ENCODE data around the gene PDE6D.

PDE6D gene

GRCh38 chr2:231686192-231687100, 94.6 kb downstream of the PDE6D start:
- Histone ChIP-seq H3K36me3 (ENCODE audit: insufficient read depth, low read length) (no peaks in the 10 kb centered on the region), H3K79me2 (ENCODE audit: insufficient read depth, low read length) (peaks cover 30% of the 10 kb centered on the region), H3K4me3 (ENCODE audit: low read length, poor library complexity, severe bottlenecking) (peak overlapping the region; percentile 87), H3K4me1 (ENCODE audit: insufficient read depth, low read length, poor library complexity, severe bottlenecking) (peaks cover 10% of the 10 kb centered on the region), H3F3A (ENCODE audit: low read depth) (no peaks in the 10 kb centered on the region), H4K20me1 (ENCODE audit: insufficient read depth, low read length, poor library complexity, severe bottlenecking) (no peaks in the 10 kb centered on the region), H3K9ac (ENCODE audit: low read depth, low read length, poor library complexity, severe bottlenecking) (peak overlapping the region; percentile 95), H3K9me3 (ENCODE audit: insufficient read depth, low read depth, low read length) (no peaks in the 10 kb centered on the region), H3K27me3 (ENCODE audit: insufficient read depth, low read length, poor library complexity, severe bottlenecking) (no peaks in the 10 kb centered on the region), H2AFZ (ENCODE audit: low read length) (peak overlapping the region; percentile 79; the same call in 1 of the 2 replicates), H3K4me2 (ENCODE audit: low read depth, low read length, poor library complexity, severe bottlenecking) (peak overlapping the region; percentile 90), H3K9me2 (replicated peaks; ENCODE audit: low read depth, low read length) (no peaks in the 10 kb centered on the region)
- no peak for TF ChIP-seq CTCF (conservative IDR thresholded peaks at IDR 0.05; ENCODE audit: low read length)
- TF ChIP-seq EZH2phosphoT487 (IDR thresholded peaks at IDR 0.05; ENCODE audit: borderline replicate concordance) = no peak

- Histone ChIP-seq H3K9me3 (ENCODE audit: insufficient read depth, low read depth, low read length) (no peaks in the 10 kb centered on the region), H3K79me2 (ENCODE audit: insufficient read depth, low read length) (peaks cover 30% of the 10 kb centered on the region), H2AFZ (ENCODE audit: low read length) (no peak overlapping the region; the same call in 1 of the 2 replicates), H3K9me2 (replicated peaks; ENCODE audit: low read depth, low read length) (no peaks in the 10 kb centered on the region), H3K27me3 (ENCODE audit: insufficient read depth, low read length, poor library complexity, severe bottlenecking) (no peaks in the 10 kb centered on the region), H3K4me1 (ENCODE audit: insufficient read depth, low read length, poor library complexity, severe bottlenecking) (peaks cover 10% of the 10 kb centered on the region), H4K20me1 (ENCODE audit: insufficient read depth, low read length, poor library complexity, severe bottlenecking) (no peaks in the 10 kb centered on the region), H3K4me3 (ENCODE audit: low read length, poor library complexity, severe bottlenecking) (peak overlapping the region; percentile 68), H3K9ac (ENCODE audit: low read depth, low read length, poor library complexity, severe bottlenecking) (peak overlapping the region; percentile 95), H3F3A (ENCODE audit: low read depth) (no peaks in the 10 kb centered on the region), H3K4me2 (ENCODE audit: low read depth, low read length, poor library complexity, severe bottlenecking) (peak overlapping the region; percentile 90), H3K36me3 (ENCODE audit: insufficient read depth, low read length) (no peaks in the 10 kb centered on the region)
- TF ChIP-seq EZH2phosphoT487 (IDR thresholded peaks at IDR 0.05; ENCODE audit: borderline replicate concordance) = no peak
- peak; percentile 73 for TF ChIP-seq CTCF (conservative IDR thresholded peaks at IDR 0.05; ENCODE audit: low read length)
These were observed 95.5 kb downstream of the PDE6D start for GRCh38 chr2:231685349-231686191.

DNA sequence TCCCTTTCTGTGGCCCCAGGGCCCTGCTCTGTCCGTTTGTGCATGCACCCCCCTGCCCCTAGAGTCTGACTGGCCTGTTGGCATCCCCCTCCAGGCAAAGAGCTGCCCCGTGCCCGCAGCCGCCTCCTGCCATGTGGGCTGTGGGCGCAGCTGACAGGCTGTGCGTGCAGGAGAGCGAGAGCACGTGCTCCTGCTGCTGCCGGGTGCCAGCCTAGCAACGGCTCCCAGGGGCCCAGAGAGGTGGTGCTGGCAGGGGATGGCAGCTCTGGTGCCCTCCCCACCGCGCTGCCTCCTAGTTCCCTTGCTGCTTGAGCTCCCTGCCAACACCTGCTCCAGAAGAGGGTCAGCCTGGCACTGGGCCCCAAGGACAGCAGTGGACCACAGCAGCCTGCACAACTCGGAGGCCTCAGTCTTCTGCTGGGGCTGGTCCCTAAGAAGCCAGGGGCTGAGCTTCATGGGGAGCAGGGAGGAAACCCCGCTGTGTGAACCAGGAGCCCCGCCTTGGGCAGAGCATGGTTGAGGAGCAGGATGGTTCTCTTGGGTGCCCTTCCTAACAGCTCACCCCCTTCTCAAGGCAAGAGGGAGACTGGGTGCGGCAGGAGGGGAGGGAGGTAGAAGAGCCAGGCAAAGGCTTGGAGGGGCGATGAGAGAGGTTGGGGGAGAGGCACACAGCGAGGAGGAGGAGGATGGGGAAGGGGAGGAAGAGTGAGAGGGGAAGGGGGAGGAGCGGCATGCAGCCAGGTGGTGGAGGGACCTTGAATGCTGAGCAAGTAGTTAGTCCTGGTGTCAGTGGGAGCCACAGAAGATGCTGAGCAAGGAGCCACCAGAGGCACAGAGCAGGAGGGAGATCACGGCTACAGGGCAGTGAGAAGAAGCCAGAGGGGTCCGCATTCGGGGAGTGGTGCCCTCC, 96.5 kb downstream of the PDE6D start:
- Histone ChIP-seq H2AFZ (ENCODE audit: low read length) (no peak overlapping the region; the same call in 1 of the 2 replicates), H3K9me3 (ENCODE audit: insufficient read depth, low read depth, low read length) (no peaks in the 10 kb centered on the region), H3K9ac (ENCODE audit: low read depth, low read length, poor library complexity, severe bottlenecking) (no peak overlapping the region), H3K27me3 (ENCODE audit: insufficient read depth, low read length, poor library complexity, severe bottlenecking) (no peaks in the 10 kb centered on the region), H3K4me1 (ENCODE audit: insufficient read depth, low read length, poor library complexity, severe bottlenecking) (peaks cover 10% of the 10 kb centered on the region), H3K4me3 (ENCODE audit: low read length, poor library complexity, severe bottlenecking) (no peak overlapping the region), H3F3A (ENCODE audit: low read depth) (no peaks in the 10 kb centered on the region), H3K79me2 (ENCODE audit: insufficient read depth, low read length) (peaks cover 30% of the 10 kb centered on the region), H4K20me1 (ENCODE audit: insufficient read depth, low read length, poor library complexity, severe bottlenecking) (no peaks in the 10 kb centered on the region), H3K36me3 (ENCODE audit: insufficient read depth, low read length) (no peaks in the 10 kb centered on the region), H3K9me2 (replicated peaks; ENCODE audit: low read depth, low read length) (no peaks in the 10 kb centered on the region), H3K4me2 (ENCODE audit: low read depth, low read length, poor library complexity, severe bottlenecking) (no peak overlapping the region)
- TF ChIP-seq CTCF (conservative IDR thresholded peaks at IDR 0.05; ENCODE audit: low read length) (no peak), EZH2phosphoT487 (IDR thresholded peaks at IDR 0.05; ENCODE audit: borderline replicate concordance) (no peak)

Data from Loucy (cell line).